RWPE1 (cell line): Measurements from ENCODE around the gene LARP4B.

Experiments
- CTCF ChIA-PET: fragments of 350-600 bp; sonication (Branson Sonifier 250); formaldehyde crosslinking; extraction: SDS; loops from one replicate; lab custom pipeline; 2021; lab: Yijun Ruan, JAX
- POLR2A ChIA-PET: fragments of 400-600 bp; formaldehyde crosslinking; extraction: SDS; loops from one replicate; lab custom pipeline; 2020; ENCODE audit warnings: antibody characterized with exemption; ENCODE audit not compliant: low non-redundant PET; lab: Yijun Ruan, JAX
- DNase-seq: peaks from one replicate; pipeline ENCODE4 v3.0.0; 2012; ENCODE audit warnings: low spot score
- H3K27ac ChIP-seq: fragments of 450-650 bp; 2 replicates; pipeline ENCODE4 v1.5.1; 2017
- TF ChIP-seq, protein P1 (sequence below): fragments of 450-650 bp; conservative IDR thresholded peaks from 2 replicates; pipeline ENCODE4 v1.5.1; 2017; ENCODE audit warnings: low read depth, mild to moderate bottlenecking

The LARP4B gene

DNA sequence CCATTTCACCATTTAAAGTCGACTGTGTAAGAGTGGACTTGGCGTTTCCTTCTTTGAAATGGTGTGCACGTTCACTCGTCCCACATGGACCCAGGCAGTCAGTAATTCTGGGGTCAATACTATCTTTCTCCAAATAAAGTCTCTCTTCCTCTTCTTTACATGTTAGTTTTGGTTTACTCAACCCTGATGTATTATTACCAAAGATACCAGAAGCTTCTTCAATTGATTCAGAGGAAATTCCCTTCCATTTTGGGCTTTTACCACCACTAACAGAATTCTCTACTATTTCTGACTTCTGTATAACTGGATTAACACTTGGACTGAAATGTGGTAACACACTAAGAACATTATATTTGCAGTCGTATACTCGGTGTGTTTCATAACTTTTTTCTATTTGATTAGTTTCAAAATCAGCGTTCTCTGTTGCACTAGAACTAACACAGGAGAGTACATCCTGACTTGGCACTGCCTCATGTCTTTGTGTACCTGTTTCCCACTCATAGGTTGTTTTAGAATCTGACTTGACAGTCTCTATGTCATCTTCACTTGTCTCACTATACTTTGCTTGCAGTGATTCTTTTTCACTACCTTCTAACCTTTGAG lies 60.8 kb downstream of the LARP4B start:
- no peak for DNase-seq
- TF ChIP-seq, protein P1, sequence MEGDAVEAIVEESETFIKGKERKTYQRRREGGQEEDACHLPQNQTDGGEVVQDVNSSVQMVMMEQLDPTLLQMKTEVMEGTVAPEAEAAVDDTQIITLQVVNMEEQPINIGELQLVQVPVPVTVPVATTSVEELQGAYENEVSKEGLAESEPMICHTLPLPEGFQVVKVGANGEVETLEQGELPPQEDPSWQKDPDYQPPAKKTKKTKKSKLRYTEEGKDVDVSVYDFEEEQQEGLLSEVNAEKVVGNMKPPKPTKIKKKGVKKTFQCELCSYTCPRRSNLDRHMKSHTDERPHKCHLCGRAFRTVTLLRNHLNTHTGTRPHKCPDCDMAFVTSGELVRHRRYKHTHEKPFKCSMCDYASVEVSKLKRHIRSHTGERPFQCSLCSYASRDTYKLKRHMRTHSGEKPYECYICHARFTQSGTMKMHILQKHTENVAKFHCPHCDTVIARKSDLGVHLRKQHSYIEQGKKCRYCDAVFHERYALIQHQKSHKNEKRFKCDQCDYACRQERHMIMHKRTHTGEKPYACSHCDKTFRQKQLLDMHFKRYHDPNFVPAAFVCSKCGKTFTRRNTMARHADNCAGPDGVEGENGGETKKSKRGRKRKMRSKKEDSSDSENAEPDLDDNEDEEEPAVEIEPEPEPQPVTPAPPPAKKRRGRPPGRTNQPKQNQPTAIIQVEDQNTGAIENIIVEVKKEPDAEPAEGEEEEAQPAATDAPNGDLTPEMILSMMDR, result no peak
- no peak overlapping the region for H3K27ac ChIP-seq
- POLR2A ChIA-PET, result no interaction called here
- CTCF ChIA-PET, result no interaction called here

DNA sequence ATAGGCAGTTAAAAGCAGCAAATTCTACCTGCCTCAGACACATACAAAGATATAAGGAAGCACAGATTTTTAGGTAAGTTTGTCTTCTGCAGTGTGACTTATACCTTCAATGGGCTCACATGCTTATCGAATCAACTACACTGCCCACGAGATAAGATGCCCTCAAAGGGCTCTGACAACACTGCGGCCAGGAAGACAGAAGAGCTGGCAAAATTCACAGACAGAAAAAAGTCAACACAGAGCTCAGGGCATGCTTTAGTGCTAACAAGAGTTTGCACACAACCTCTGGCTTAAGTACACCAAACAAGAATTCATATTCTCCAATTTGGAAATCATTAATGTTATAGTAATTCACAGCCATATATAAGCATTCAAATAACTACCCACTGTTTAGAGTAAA lies 62.3 kb downstream of the LARP4B start:
- ChIA-PET CTCF (interaction anchor here (0.6 kb wide), 1 partner anchor 44 kb away, joined by 5 read pairs; no protein-coding TSS in a partner anchor), POLR2A (no interaction called here)
- no peak for DNase-seq
- TF ChIP-seq, protein P1, result no peak
- H3K27ac ChIP-seq, result no peak overlapping the region

DNA sequence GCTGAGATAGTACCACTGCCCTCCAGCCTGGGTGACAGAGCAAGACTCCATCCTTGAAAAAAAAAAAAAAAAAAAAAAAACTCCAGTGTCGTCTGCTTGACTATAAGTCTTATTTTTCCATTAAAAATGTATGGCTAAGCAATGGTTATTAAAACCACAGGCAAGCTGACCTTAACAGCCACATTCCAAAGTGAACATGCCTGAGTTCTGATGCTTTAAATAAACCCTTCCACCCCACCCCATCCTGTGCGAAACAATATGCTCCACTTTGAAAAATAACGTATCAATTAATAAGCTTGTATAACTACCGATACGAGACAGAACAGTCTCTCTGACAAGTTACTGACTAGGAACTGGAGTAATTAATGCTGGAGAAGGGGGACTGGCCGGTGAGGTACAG lies 63.7 kb downstream of the LARP4B start:
- DNase-seq, result no peak
- H3K27ac ChIP-seq, result no peak overlapping the region
- POLR2A ChIA-PET, result no interaction called here
- TF ChIP-seq, protein P1, result no peak
- CTCF ChIA-PET, result no interaction called here

DNA sequence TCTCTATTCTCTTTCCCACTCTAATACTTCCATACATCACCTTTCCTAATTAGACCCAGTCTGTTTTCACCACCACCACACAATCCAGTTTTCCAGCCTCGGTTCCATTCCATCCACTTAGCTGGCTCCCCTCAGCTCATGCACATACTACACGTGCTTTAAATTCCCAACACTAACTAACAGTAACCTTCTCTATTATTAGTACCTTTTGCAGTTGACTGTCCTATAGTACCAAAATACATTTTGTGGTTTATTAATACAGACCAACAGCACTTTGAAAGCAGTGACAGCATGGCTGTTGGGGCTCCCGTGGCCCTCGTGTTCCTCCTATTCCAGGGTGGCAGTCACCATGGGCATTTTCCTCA lies 64.9 kb downstream of the LARP4B start:
- ChIA-PET POLR2A (no interaction called here), CTCF (no interaction called here)

DNA sequence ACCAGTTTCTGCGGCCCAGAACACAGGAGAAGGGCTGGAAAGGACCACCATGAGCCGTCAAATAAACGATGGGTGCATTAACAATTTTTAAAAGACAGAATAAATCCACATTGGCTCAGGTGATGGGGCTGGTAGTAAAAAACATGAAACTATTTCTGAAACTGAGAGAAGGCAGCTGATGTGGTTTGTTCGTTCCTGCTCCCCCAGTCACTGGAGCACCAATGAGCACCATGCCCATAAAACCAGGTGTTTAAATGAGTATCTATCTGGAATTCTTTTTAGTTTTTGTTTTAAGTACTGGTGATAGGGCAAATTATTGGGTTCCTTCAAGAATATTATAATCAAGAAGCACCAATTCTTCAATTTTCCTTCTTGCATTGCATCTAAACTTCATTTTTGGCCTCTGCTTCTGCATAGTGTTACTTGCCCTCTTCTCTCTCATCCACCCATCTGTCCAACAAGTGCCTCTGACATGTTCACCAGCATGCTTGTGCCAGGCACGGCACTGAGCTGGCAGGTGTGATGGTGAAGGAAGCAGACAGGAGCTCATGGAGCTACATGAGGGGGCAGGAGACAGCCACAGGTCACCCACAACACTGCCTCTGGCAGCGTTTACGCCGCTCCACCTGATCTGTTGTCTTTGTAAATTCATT lies 65.5 kb downstream of the LARP4B start:
- H3K27ac ChIP-seq, result no peak overlapping the region
- POLR2A ChIA-PET, result no interaction called here
- TF ChIP-seq, protein P1, result no peak
- CTCF ChIA-PET, result no interaction called here
- DNase-seq, result no peak

More for the DNA sequence above, 64.9 kb downstream of the LARP4B start:
- TF ChIP-seq, protein P1, result no peak
- H3K27ac ChIP-seq, result no peak overlapping the region
- no peak for DNase-seq

DNA sequence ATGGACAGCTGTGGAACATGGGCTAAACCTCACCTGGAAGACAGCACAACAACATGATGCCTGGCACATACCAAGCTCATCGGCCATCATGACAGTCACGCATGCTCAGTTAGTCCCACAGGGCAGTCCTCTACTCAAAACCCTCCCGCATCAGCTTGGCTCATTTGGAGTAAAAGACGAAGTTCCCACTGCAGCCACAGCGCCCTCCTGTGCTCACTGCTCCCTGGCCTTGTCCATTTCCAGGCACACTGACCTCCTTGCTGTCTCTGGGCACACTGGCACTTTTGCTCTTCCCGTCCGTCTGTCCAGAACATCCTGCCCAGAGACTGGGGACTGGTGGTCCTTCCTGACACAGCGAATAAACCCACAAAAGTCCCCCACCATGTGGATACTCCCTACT lies 66.2 kb downstream of the LARP4B start:
- TF ChIP-seq, protein P1, result no peak
- POLR2A ChIA-PET, result no interaction called here
- no peak overlapping the region for H3K27ac ChIP-seq
- no peak for DNase-seq
- CTCF ChIA-PET, result interaction anchor here (0.6 kb wide), 1 partner anchor 61 kb away, joined by 3 read pairs; no protein-coding TSS in a partner anchor
